ENCODE measurements around the gene CCDC148.

- peak; percentile 51 to 65 for TF ChIP-seq CTCF (conservative IDR thresholded peaks at IDR 0.05; ENCODE audit: low read depth in 2 of 2)
- no peak for TF ChIP-seq EZH2 (IDR thresholded peaks at IDR 0.05; ENCODE audit: low read depth, unreplicated experiment)
- TF ChIP-seq POLR2AphosphoS5 (IDR thresholded peaks at IDR 0.05; ENCODE audit: low read depth): no peak
- TF ChIP-seq EZH2phosphoT487 (IDR thresholded peaks at IDR 0.05; ENCODE audit: unreplicated experiment): no peak
- no peak for TF ChIP-seq ETS1 (IDR thresholded peaks at IDR 0.05)
- no peak for TF ChIP-seq JUNB (IDR thresholded peaks at IDR 0.05; ENCODE audit: unreplicated experiment)
- no peak for TF ChIP-seq CREB1 (CRISPR knock-in tag; IDR thresholded peaks at IDR 0.05; ENCODE audit: low read depth)
- TF ChIP-seq REST (IDR thresholded peaks at IDR 0.05; ENCODE audit: unreplicated experiment): no peak
Measured at GRCh38 chr2:158473719-158474392, 17.3 kb upstream of the CCDC148 start.

Measured in GM23338 (cell line).